ENCODE measurements around the gene HSPB6.

HSPB6 gene

GRCh38 chr19:35748106-35749020 is 8.5 kb downstream of the HSPB6 start, which contains the start of gene LIN37:
TSS of gene LIN37 (plus strand) at chr19:35748576. CDS start at chr19:35748725, 149 bp downstream.
- Histone ChIP-seq H3K4me1 (peaks cover 6% of the 10 kb centered on the region; the same call in 1 of the 2 replicates), H3K9me3 (no peaks in the 10 kb centered on the region), H3K36me3 (peaks cover 2% of the 10 kb centered on the region; the same call in 1 of the 2 replicates), H3K4me3 (ENCODE audit: low read depth, low read length) (peak within 1 kb of the TSS; percentile 93), H3K27me3 (no peaks in the 10 kb centered on the region)
- TF ChIP-seq CTCF (IDR thresholded peaks at IDR 0.05; ENCODE audit: low read depth, low read length): no peak
- peak; percentile 99 for DNase-seq

- TF ChIP-seq CTCF (IDR thresholded peaks at IDR 0.05; ENCODE audit: low read depth, low read length): no peak
- H3K27me3 ChIP-seq: no peaks in the 10 kb centered on the region
- peaks cover 6% of the 10 kb centered on the region; the same call in 1 of the 2 replicates for H3K4me1 ChIP-seq
- peak overlapping the region; percentile 75; the same call in 1 of the 2 replicates for H3K4me3 ChIP-seq (ENCODE audit: low read depth, low read length)
- no peaks in the 10 kb centered on the region for H3K36me3 ChIP-seq
- no peak for DNase-seq
- no peaks in the 10 kb centered on the region for H3K9me3 ChIP-seq
These were observed 10.3 kb downstream of the HSPB6 start for GRCh38 chr19:35746531-35746930.

- DNase-seq: no peak
- no peaks in the 10 kb centered on the region for H3K27me3 ChIP-seq
- H3K36me3 ChIP-seq: no peaks in the 10 kb centered on the region
- peak overlapping the region; percentile 75 for H3K4me3 ChIP-seq (ENCODE audit: low read depth, low read length)
- H3K4me1 ChIP-seq: peaks cover 6% of the 10 kb centered on the region; the same call in 1 of the 2 replicates
- no peaks in the 10 kb centered on the region for H3K9me3 ChIP-seq
- TF ChIP-seq CTCF (IDR thresholded peaks at IDR 0.05; ENCODE audit: low read depth, low read length): no peak
These were observed 10.8 kb downstream of the HSPB6 start for GRCh38 chr19:35746087-35746462.

- Histone ChIP-seq H3K27me3 (no peaks in the 10 kb centered on the region), H3K4me1 (peaks cover 6% of the 10 kb centered on the region; the same call in 1 of the 2 replicates), H3K9me3 (no peaks in the 10 kb centered on the region), H3K36me3 (no peaks in the 10 kb centered on the region), H3K4me3 (ENCODE audit: low read depth, low read length) (peak within 1 kb of the TSS; percentile 75)
- TF ChIP-seq CTCF (IDR thresholded peaks at IDR 0.05; ENCODE audit: low read depth, low read length): no peak
- peak; percentile 97 for DNase-seq
These were observed 11.3 kb downstream of the HSPB6 start, which contains the start of the genes PSENEN and U2AF1L4 for GRCh38 chr19:35745328-35746086. TSS of gene PSENEN (plus strand) at chr19:35745651. CDS start at chr19:35745931, 280 bp downstream. TSS of gene U2AF1L4 (minus strand) at chr19:35745418. CDS start at chr19:35745391, 27 bp downstream.

GRCh38 chr19:35744430-35745327 is 12.2 kb downstream of the HSPB6 start:
- Histone ChIP-seq H3K4me3 (ENCODE audit: low read depth, low read length) (peak overlapping the region; percentile 75), H3K4me1 (peaks cover 6% of the 10 kb centered on the region; the same call in 1 of the 2 replicates), H3K27me3 (no peaks in the 10 kb centered on the region), H3K36me3 (no peaks in the 10 kb centered on the region), H3K9me3 (no peaks in the 10 kb centered on the region)
- peak; percentile 98 for DNase-seq
- peak; percentile 54 for TF ChIP-seq CTCF (IDR thresholded peaks at IDR 0.05; ENCODE audit: low read depth, low read length)

Measured in BE2C (cell line).